ENCODE data around the gene SAA4.

DNA sequence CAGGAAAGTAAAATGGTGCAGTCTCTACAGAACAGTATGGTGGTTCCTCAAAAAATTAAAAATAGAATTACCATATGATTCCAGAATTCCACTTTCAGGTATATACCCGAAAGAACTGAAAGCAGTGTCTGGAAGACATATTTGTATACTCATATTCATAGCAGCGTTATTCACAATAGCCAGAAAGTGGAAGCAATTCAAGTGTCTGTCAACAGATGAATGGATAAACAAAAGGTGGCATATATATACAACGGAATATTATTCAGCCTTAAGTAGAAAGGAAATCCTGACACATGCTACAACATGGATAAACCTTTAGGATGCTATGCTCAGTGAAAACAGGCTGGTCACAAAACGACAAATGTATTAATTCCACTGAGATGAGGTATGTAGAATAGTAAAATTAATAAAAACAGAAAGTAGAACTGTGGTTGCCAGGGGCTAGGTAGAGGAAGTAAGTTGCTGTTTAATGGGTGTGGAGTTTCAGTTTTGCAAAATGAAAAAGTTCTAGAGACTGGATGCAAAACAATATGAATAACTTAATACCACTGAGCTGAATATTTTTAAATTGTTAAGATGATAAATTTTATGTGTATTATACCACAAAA, 43.9 kb upstream of the SAA4 start:
- no peak for TF ChIP-seq POLR2A (IDR thresholded peaks at IDR 0.05)
- TF ChIP-seq, protein P1, sequence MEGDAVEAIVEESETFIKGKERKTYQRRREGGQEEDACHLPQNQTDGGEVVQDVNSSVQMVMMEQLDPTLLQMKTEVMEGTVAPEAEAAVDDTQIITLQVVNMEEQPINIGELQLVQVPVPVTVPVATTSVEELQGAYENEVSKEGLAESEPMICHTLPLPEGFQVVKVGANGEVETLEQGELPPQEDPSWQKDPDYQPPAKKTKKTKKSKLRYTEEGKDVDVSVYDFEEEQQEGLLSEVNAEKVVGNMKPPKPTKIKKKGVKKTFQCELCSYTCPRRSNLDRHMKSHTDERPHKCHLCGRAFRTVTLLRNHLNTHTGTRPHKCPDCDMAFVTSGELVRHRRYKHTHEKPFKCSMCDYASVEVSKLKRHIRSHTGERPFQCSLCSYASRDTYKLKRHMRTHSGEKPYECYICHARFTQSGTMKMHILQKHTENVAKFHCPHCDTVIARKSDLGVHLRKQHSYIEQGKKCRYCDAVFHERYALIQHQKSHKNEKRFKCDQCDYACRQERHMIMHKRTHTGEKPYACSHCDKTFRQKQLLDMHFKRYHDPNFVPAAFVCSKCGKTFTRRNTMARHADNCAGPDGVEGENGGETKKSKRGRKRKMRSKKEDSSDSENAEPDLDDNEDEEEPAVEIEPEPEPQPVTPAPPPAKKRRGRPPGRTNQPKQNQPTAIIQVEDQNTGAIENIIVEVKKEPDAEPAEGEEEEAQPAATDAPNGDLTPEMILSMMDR (IDR thresholded peaks at IDR 0.05): no peak
- TF ChIP-seq EP300 (IDR thresholded peaks at IDR 0.05): no peak
